Lung (tissue), 12 donors: ENCODE measurements around the gene SYN1. TPM values are rescaled to one million over a fixed set of nuclear protein-coding genes. Genes with fewer than 3 reads are reported as not detected.
A peak's percentile ranks its signal among the peaks of the same experiment; 100 is the strongest.

Experiments
- ATAC-seq: fragments of 200-7000 bp; cut with Tn5 transposase; one replicate; pipeline ENCODE4 v1.9.1; 2020; ENCODE audit warnings: moderate number of reproducible peaks; ENCODE audit not compliant: insufficient read depth, low FRiP score
- DNase-seq, 3 donors: peaks; one replicate each; pipeline ENCODE4 v3.0.0-alpha.2; 2013 to 2017
- H3K27ac ChIP-seq, 2 donors: one replicate each; pipeline ENCODE4 v1.5.1; 2013; ENCODE audit warnings: mild to moderate bottlenecking in 2 of 2, moderate library complexity in 2 of 2, control low read depth in 1 of 2, inconsistent platforms in 1 of 2, low read depth in 1 of 2, low read length in 1 of 2
- H3K27me3 ChIP-seq, 3 donors: one replicate each; pipeline ENCODE4 v1.5.1; 2013; ENCODE audit warnings: low read length in 2 of 3; ENCODE audit not compliant: control insufficient read depth in 3 of 3, insufficient read depth in 3 of 3
- H3K36me3 ChIP-seq, 4 donors: one replicate each; pipeline ENCODE4 v1.5.1; 2013; ENCODE audit warnings: low read length in 4 of 4, mild to moderate bottlenecking in 1 of 4, moderate library complexity in 1 of 4; ENCODE audit not compliant: control insufficient read depth in 4 of 4, insufficient read depth in 4 of 4
- H3K4me1 ChIP-seq, 5 donors: one replicate each; pipeline ENCODE4 v1.5.1; 2013; ENCODE audit warnings: low read length in 5 of 5, mild to moderate bottlenecking in 2 of 5, moderate library complexity in 1 of 5; ENCODE audit not compliant: control insufficient read depth in 5 of 5, insufficient read depth in 5 of 5
- H3K4me3 ChIP-seq: one replicate; pipeline ENCODE4 v1.5.1; 2013; ENCODE audit warnings: mild to moderate bottlenecking, control low read depth, moderate library complexity
- H3K9ac ChIP-seq, 2 donors: one replicate each; pipeline ENCODE4 v1.5.1; 2013; ENCODE audit warnings: low read length in 2 of 2, control low read depth in 1 of 2; ENCODE audit not compliant: insufficient read depth in 1 of 2
- H3K9me3 ChIP-seq, 4 donors: one replicate each; pipeline ENCODE4 v1.5.1; 2013; ENCODE audit warnings: low read length in 3 of 4, mild to moderate bottlenecking in 1 of 4, moderate library complexity in 1 of 4; ENCODE audit not compliant: control insufficient read depth in 4 of 4, insufficient read depth in 3 of 4
- WGBS, 2 donors: extraction: QIAGEN DNeasy Blood & Tissue Kit; methylation state at CpG; one replicate each; pipeline ENCODE4 v1.1.7; 2013; 5-methylcytosine and 5-hydroxymethylcytosine counted together
- polyA plus RNA-seq, 2 donors: library from polyadenylated mRNA; stranded (reverse); fragments of 200-250 nt; gene quantifications; one replicate each; pipeline ENCODE4 v1.2.1, GENCODE V29; 2013
- total RNA-seq, 2 donors: library from RNA; depleted of rRNA in 1 of 2; stranded (reverse); fragments of >200 nt in 1 of 2; gene quantifications; one replicate each; pipeline ENCODE4 v1.2.1, GENCODE V29; 2014 to 2021
- TF ChIP-seq, protein P1 (sequence below): IDR thresholded peaks from 2 replicates; pipeline ENCODE4 v1.5.1; 2012; ENCODE audit warnings: mild to moderate bottlenecking; ENCODE audit errors: control extremely low read depth, extremely low read depth
- donor health status: control.
- donor health status: control.
- donor health status: Bipolar disorder and iron deficiency.
- donor health status: healthy.
- donor health status: DM: yes; HTN: yes; CAD: no.

Gene SYN1
- total and polyA plus RNA-seq, 4 donors = 0.11 to 4.5 (median 1.3) TPM

DNA sequence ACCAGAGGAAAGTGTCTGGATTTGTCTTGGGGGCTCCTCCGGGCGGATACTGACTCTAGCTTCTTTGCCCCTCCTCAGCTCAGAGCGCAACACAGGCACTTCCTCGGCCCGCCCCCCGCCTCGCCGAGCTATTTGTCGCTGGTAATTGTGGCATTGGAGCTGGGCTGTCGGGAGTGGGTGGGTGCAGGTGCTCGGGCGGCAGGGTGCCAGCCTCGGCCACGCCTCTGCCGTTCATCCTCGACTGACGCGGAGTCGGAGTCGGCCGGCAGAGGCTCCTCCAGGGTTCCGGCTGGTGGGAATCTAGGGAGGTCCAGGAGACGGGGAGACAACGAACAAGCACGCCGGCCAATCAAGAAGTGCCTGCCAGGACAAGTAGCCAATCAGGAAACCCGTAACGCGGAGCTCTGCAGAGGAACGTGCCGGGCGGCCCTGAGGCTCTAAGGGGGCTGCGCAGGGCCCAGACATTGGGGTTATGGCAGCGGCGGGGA, 3.9 kb upstream of the SYN1 start:
- H3K4me3 ChIP-seq = no peak overlapping the region

DNA sequence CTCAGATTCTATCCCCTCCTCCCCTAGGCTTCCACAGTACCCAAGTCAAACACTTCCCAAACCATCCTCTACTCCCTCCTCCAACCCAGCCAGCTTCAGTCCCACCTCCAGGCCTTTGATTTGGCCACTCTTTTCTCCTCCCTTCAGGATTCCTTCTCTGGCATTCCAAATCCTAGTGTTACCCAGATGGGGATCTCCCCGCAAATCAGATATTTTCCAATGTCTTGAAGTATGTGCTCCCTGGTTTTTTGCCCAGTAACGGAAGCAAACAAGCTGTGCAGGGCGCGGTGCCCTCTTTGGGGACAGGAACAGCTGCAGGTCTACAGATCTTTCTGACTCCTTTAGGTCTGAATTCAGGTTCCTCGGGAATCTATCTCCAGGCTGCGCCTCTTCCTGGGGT, 2.2 kb upstream of the SYN1 start:
- 78 to 98% methylated on average over 6 of the region's 6 CpGs for WGBS, 2 donors
- peaks cover 0 to 2% (median 0%) of the 10 kb centered on the region in 4 donors for H3K9me3 ChIP-seq
- H3K36me3 ChIP-seq = no peaks in the 10 kb centered on the region
- TF ChIP-seq, protein P1, sequence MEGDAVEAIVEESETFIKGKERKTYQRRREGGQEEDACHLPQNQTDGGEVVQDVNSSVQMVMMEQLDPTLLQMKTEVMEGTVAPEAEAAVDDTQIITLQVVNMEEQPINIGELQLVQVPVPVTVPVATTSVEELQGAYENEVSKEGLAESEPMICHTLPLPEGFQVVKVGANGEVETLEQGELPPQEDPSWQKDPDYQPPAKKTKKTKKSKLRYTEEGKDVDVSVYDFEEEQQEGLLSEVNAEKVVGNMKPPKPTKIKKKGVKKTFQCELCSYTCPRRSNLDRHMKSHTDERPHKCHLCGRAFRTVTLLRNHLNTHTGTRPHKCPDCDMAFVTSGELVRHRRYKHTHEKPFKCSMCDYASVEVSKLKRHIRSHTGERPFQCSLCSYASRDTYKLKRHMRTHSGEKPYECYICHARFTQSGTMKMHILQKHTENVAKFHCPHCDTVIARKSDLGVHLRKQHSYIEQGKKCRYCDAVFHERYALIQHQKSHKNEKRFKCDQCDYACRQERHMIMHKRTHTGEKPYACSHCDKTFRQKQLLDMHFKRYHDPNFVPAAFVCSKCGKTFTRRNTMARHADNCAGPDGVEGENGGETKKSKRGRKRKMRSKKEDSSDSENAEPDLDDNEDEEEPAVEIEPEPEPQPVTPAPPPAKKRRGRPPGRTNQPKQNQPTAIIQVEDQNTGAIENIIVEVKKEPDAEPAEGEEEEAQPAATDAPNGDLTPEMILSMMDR = no peak
- no peak overlapping the region for H3K4me3 ChIP-seq
- no peak overlapping the region for H3K27ac ChIP-seq
- peaks cover 0 to 7% (median 3%) of the 10 kb centered on the region in 3 donors for H3K27me3 ChIP-seq
- no peak for ATAC-seq
- no peak overlapping the region for H3K9ac ChIP-seq
- no peak for DNase-seq
- H3K4me1 ChIP-seq = peaks cover 0 to 4% (median 0%) of the 10 kb centered on the region in 5 donors

More for the DNA sequence above, 3.9 kb upstream of the SYN1 start:
- DNase-seq = peak; percentile 77 to 84 (median 78)
- Histone ChIP-seq H3K27me3 (peaks cover 0 to 3% (median 3%) of the 10 kb centered on the region in 3 donors), H3K36me3 (no peaks in the 10 kb centered on the region), H3K9ac (no peak overlapping the region), H3K27ac (no peak overlapping the region), H3K4me1 (peaks cover 0 to 4% (median 0%) of the 10 kb centered on the region in 5 donors), H3K9me3 (peaks cover 0 to 2% (median 0%) of the 10 kb centered on the region in 4 donors)
- WGBS, 2 donors = 0 to 39% methylated on average over 32 to 35 of the region's 35 CpGs
- no peak for ATAC-seq
- TF ChIP-seq, protein P1 = no peak

DNA sequence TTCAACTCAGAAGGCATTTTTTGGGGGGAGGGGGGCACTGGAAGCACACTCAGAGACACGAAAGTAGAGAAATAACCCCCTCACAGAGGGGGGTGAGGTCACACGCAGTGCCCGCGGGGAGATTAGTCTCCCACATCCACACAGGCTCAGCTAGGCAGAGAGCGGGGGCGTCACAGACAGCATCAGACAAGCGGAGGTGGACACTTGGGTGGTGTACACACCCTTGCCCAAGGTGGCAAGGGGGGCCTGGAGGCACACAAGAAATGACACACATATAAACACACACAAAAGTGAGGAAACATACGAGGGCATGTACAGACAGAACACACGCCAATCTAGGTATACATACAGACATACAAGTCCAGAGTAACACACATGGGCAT, 637 bp upstream of the SYN1 start:
- H3K9me3 ChIP-seq = peaks cover 0 to 3% (median 0%) of the 10 kb centered on the region in 4 donors
- no peaks in the 10 kb centered on the region for H3K36me3 ChIP-seq
- DNase-seq = no peak
- H3K9ac ChIP-seq = no peak overlapping the region
- ATAC-seq = no peak
- peaks cover 0 to 4% (median 0%) of the 10 kb centered on the region in 5 donors for H3K4me1 ChIP-seq
- 50 to 68% methylated on average over 9 of the region's 9 CpGs for WGBS, 2 donors
- no peak overlapping the region for H3K4me3 ChIP-seq
- H3K27ac ChIP-seq = no peak overlapping the region
- H3K27me3 ChIP-seq = peaks cover 0 to 7% (median 3%) of the 10 kb centered on the region in 3 donors
- TF ChIP-seq, protein P1 = no peak
